Measurements from ENCODE around the gene MFN2. TPM values are rescaled to one million over a fixed set of nuclear protein-coding genes. Genes with fewer than 3 reads are reported as not detected.
A peak's percentile ranks its signal among the peaks of the same experiment; 100 is the strongest.

MFN2 gene
- total RNA-seq, 1 donor from 2014 or later: 37.6 TPM

GRCh38 chr1:11978301-11978700 lies 1.9 kb upstream of the MFN2 start:
- Histone ChIP-seq H3K27me3 (ENCODE audit: control insufficient read depth in 3 of 3, insufficient read depth in 3 of 3, low read length in 3 of 3) (no peaks in the 10 kb centered on the region), H3K4me3 (ENCODE audit: low read length in 3 of 3) (no peak overlapping the region), H3K36me3 (ENCODE audit: control insufficient read depth in 3 of 3, insufficient read depth in 3 of 3, low read length in 3 of 3) (peaks cover 31% of the 10 kb centered on the region in 3 donors), H3K9ac (ENCODE audit: low read depth in 1 of 3, low read length in 3 of 3) (no peak overlapping the region), H3K9me3 (ENCODE audit: control insufficient read depth in 3 of 3, low read length in 3 of 3) (no peaks in the 10 kb centered on the region), H3K27ac (ENCODE audit: low read depth, low read length) (no peak overlapping the region), H3K4me1 (ENCODE audit: control insufficient read depth in 3 of 3, insufficient read depth in 3 of 3, low read length in 3 of 3) (peaks cover 35 to 38% (median 36%) of the 10 kb centered on the region in 3 donors)

- H3K27me3 ChIP-seq (ENCODE audit: control insufficient read depth in 3 of 3, insufficient read depth in 3 of 3, low read length in 3 of 3): no peaks in the 10 kb centered on the region
- H3K36me3 ChIP-seq (ENCODE audit: control insufficient read depth in 3 of 3, insufficient read depth in 3 of 3, low read length in 3 of 3): peaks cover 34 to 35% (median 34%) of the 10 kb centered on the region in 3 donors
- H3K4me1 ChIP-seq (ENCODE audit: control insufficient read depth in 3 of 3, insufficient read depth in 3 of 3, low read length in 3 of 3): peaks cover 44 to 47% (median 45%) of the 10 kb centered on the region in 3 donors
- no peaks in the 10 kb centered on the region for H3K9me3 ChIP-seq (ENCODE audit: control insufficient read depth in 3 of 3, low read length in 3 of 3)
- peak overlapping the region; percentile 84 to 99 (median 98) for H3K9ac ChIP-seq (ENCODE audit: low read depth in 1 of 3, low read length in 3 of 3)
- peak overlapping the region; percentile 80 to 95 (median 95) for H3K4me3 ChIP-seq (ENCODE audit: low read length in 3 of 3)
- H3K27ac ChIP-seq (ENCODE audit: low read depth, low read length): peak overlapping the region; percentile 98
Observed at GRCh38 chr1:11979028-11979850, 1.0 kb upstream of the MFN2 start.

- H3K36me3 ChIP-seq (ENCODE audit: control insufficient read depth in 3 of 3, insufficient read depth in 3 of 3, low read length in 3 of 3): peaks cover 28 to 35% (median 34%) of the 10 kb centered on the region in 3 donors
- peaks cover 54 to 57% (median 57%) of the 10 kb centered on the region in 3 donors for H3K4me1 ChIP-seq (ENCODE audit: control insufficient read depth in 3 of 3, insufficient read depth in 3 of 3, low read length in 3 of 3)
- H3K4me3 ChIP-seq (ENCODE audit: low read length in 3 of 3): peak overlapping the region; percentile 80 to 95 (median 95)
Observed at GRCh38 chr1:11980676-11980972, 380 bp downstream of the MFN2 start.

DNA sequence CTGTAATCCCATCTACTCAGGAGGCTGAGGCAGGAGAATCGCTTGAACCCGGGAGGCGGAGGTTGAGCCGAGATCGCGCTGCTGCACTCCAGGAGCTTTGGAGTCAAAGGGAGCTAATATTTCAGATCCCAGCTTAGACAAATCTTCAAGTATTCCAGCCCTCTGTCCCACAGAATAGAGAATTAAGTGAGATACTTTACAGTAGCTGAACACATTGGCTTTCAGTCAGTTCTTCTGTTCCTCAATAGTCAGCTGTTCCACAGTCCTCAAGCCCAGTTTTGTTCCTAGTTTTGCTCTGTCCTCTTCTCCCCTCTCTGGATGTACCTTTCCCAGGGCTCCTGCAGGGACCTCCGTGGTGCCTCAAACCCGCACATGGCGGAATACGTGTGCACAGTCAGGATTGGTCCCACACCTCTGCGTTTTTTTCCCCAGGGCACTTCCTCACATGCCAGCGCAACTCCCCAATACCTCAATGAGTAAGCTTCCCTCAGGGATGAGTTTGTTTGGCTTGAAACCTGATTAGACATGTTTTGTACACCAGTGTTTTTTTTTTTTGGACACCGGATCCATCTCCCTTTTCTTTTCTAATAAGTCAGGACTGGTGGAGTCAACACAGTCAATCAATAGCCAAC lies 1.2 kb downstream of the MFN2 start:
- H3K36me3 ChIP-seq (ENCODE audit: control insufficient read depth in 3 of 3, insufficient read depth in 3 of 3, low read length in 3 of 3): peaks cover 31 to 42% (median 40%) of the 10 kb centered on the region in 3 donors
- peaks cover 58 to 65% (median 61%) of the 10 kb centered on the region in 3 donors for H3K4me1 ChIP-seq (ENCODE audit: control insufficient read depth in 3 of 3, insufficient read depth in 3 of 3, low read length in 3 of 3)
- no peaks in the 10 kb centered on the region for H3K27me3 ChIP-seq (ENCODE audit: control insufficient read depth in 3 of 3, insufficient read depth in 3 of 3, low read length in 3 of 3)
- peak overlapping the region; percentile 98 for H3K27ac ChIP-seq (ENCODE audit: low read depth, low read length)
- H3K9me3 ChIP-seq (ENCODE audit: control insufficient read depth in 3 of 3, low read length in 3 of 3): no peaks in the 10 kb centered on the region
- peak overlapping the region; percentile 44 to 99 (median 98) for H3K9ac ChIP-seq (ENCODE audit: low read depth in 1 of 3, low read length in 3 of 3)
- H3K4me3 ChIP-seq (ENCODE audit: low read length in 3 of 3): peak overlapping the region; percentile 80 to 95 (median 95)

More at GRCh38 chr1:11980676-11980972, 380 bp downstream of the MFN2 start:
- peak overlapping the region; percentile 98 for H3K27ac ChIP-seq (ENCODE audit: low read depth, low read length)
- no peaks in the 10 kb centered on the region for H3K27me3 ChIP-seq (ENCODE audit: control insufficient read depth in 3 of 3, insufficient read depth in 3 of 3, low read length in 3 of 3)
- H3K9ac ChIP-seq (ENCODE audit: low read depth in 1 of 3, low read length in 3 of 3): peak overlapping the region; percentile 98 to 99 (median 99)
- no peaks in the 10 kb centered on the region for H3K9me3 ChIP-seq (ENCODE audit: control insufficient read depth in 3 of 3, low read length in 3 of 3)

DNA sequence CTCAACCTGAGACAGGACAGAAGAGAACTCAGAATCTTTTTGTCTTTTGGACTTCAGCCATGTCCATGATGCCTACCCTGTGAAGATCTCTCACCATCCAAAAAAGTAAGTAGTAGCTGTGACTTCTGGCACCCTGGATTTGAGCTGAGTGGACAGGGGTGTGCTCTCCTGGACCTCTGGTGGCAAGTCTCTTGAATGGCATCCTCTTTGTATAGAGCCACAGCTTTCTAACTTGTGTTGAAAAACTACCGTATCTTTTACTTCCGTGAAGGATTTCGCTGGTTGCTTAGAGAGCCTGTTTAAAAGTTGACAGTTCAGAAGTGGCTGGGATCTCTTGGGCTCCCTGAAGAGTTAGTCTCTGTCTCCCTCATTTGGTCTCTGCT lies 1.8 kb downstream of the MFN2 start:
- Histone ChIP-seq H3K9me3 (ENCODE audit: control insufficient read depth in 3 of 3, low read length in 3 of 3) (no peaks in the 10 kb centered on the region), H3K36me3 (ENCODE audit: control insufficient read depth in 3 of 3, insufficient read depth in 3 of 3, low read length in 3 of 3) (peaks cover 31 to 42% (median 40%) of the 10 kb centered on the region in 3 donors), H3K27ac (ENCODE audit: low read depth, low read length) (peak overlapping the region; percentile 98), H3K9ac (ENCODE audit: low read depth in 1 of 3, low read length in 3 of 3) (peak overlapping the region in 1 of 3 donors; percentile 99), H3K27me3 (ENCODE audit: control insufficient read depth in 3 of 3, insufficient read depth in 3 of 3, low read length in 3 of 3) (no peaks in the 10 kb centered on the region), H3K4me1 (ENCODE audit: control insufficient read depth in 3 of 3, insufficient read depth in 3 of 3, low read length in 3 of 3) (peaks cover 58 to 68% (median 61%) of the 10 kb centered on the region in 3 donors), H3K4me3 (ENCODE audit: low read length in 3 of 3) (no peak overlapping the region)

DNA sequence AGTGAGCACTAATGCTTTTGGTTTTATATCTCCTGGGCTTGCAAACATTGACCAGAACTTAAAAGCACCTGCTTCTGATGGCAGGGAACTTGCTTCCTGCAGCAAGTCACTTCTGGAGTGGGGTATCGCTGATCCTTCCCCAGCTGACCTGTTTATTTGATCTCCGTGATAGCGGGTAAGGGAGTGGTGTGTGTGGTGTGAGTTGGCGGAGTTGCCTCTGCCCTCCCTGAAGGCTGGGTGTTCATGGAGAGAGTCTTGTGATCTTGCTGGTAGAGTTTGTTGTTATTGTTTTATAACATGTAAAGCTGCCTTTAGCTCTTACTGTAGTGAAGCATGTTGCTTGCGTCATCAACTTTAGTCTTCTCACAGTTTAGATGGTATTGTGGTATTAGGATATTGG lies 3.9 kb downstream of the MFN2 start:
- Histone ChIP-seq H3K4me1 (ENCODE audit: control insufficient read depth in 3 of 3, insufficient read depth in 3 of 3, low read length in 3 of 3) (peaks cover 53 to 62% (median 61%) of the 10 kb centered on the region in 3 donors), H3K4me3 (ENCODE audit: low read length in 3 of 3) (no peak overlapping the region), H3K9me3 (ENCODE audit: control insufficient read depth in 3 of 3, low read length in 3 of 3) (no peaks in the 10 kb centered on the region), H3K27ac (ENCODE audit: low read depth, low read length) (peak overlapping the region; percentile 34), H3K9ac (ENCODE audit: low read depth in 1 of 3, low read length in 3 of 3) (peak overlapping the region in 2 of 3 donors; percentile 40 to 61), H3K36me3 (ENCODE audit: control insufficient read depth in 3 of 3, insufficient read depth in 3 of 3, low read length in 3 of 3) (peaks cover 38 to 44% (median 43%) of the 10 kb centered on the region in 3 donors), H3K27me3 (ENCODE audit: control insufficient read depth in 3 of 3, insufficient read depth in 3 of 3, low read length in 3 of 3) (no peaks in the 10 kb centered on the region)

DNA sequence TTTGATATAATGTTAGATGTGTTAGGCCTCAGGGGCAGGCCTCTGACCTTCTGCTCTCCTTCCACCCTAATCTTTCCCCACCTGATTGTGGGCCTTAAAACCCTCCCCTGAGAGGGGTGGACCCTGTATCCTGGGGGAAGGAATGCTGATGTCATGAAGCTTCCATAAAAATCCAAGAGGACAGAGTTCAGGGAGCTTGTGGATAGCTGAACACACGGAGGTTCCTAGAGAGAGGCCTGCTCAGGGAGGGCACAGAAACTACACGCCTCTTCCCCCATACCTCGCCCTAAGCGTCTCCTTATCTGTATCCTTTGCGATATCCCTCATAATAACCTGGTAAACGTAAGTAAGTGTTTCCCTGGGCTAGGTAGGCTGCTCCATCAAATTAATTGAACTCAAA lies 4.3 kb downstream of the MFN2 start:
- Histone ChIP-seq H3K4me1 (ENCODE audit: control insufficient read depth in 3 of 3, insufficient read depth in 3 of 3, low read length in 3 of 3) (peaks cover 53 to 62% (median 61%) of the 10 kb centered on the region in 3 donors), H3K36me3 (ENCODE audit: control insufficient read depth in 3 of 3, insufficient read depth in 3 of 3, low read length in 3 of 3) (peaks cover 41 to 48% (median 46%) of the 10 kb centered on the region in 3 donors), H3K27ac (ENCODE audit: low read depth, low read length) (peak overlapping the region; percentile 34), H3K9ac (ENCODE audit: low read depth in 1 of 3, low read length in 3 of 3) (peak overlapping the region in 1 of 3 donors; percentile 61), H3K27me3 (ENCODE audit: control insufficient read depth in 3 of 3, insufficient read depth in 3 of 3, low read length in 3 of 3) (no peaks in the 10 kb centered on the region), H3K9me3 (ENCODE audit: control insufficient read depth in 3 of 3, low read length in 3 of 3) (no peaks in the 10 kb centered on the region), H3K4me3 (ENCODE audit: low read length in 3 of 3) (no peak overlapping the region)

DNA sequence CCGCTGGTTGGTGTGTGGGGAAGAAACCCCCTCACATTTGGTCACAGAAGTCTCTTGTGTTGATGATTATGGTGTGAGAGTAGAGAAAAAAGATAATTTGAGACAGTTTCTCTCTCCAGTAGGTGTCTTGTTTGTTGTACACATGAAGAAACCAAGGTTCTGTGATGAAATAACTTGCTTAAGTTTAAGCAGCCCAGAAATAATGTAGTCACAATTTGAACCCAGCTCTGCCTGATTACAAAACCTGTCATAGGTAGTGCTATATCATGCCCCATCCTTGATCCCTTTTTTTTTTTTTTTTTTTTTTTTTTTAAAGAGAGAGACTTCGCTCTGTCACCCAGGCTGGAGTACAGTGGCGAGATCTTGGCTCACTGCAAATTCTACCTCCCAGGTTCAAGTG lies 4.9 kb downstream of the MFN2 start:
- H3K36me3 ChIP-seq (ENCODE audit: control insufficient read depth in 3 of 3, insufficient read depth in 3 of 3, low read length in 3 of 3): peaks cover 41 to 52% (median 49%) of the 10 kb centered on the region in 3 donors
- H3K9me3 ChIP-seq (ENCODE audit: control insufficient read depth in 3 of 3, low read length in 3 of 3): no peaks in the 10 kb centered on the region
- no peaks in the 10 kb centered on the region for H3K27me3 ChIP-seq (ENCODE audit: control insufficient read depth in 3 of 3, insufficient read depth in 3 of 3, low read length in 3 of 3)
- H3K4me3 ChIP-seq (ENCODE audit: low read length in 3 of 3): no peak overlapping the region
- peaks cover 57 to 66% (median 65%) of the 10 kb centered on the region in 3 donors for H3K4me1 ChIP-seq (ENCODE audit: control insufficient read depth in 3 of 3, insufficient read depth in 3 of 3, low read length in 3 of 3)
- peak overlapping the region; percentile 34 for H3K27ac ChIP-seq (ENCODE audit: low read depth, low read length)
- no peak overlapping the region for H3K9ac ChIP-seq (ENCODE audit: low read depth in 1 of 3, low read length in 3 of 3)

DNA sequence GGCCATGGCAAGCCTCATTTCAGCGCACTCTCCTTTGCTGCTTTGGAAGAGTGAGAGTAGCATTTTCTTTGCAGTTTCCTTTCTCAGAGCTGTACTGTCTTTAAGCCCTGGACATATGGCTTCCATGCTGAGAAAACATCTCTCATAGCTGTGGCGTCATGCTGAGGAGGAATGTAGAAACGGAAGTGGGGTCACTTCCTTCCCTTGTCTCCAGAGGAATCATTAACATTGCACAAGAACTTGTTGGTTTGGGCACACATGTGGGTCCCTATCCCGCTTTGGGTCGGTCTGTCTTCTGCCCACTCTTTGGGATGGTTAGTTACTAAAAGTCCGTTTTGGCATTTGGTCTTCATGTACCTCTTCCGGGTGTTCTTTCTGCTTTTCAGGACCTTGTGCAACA lies 5.6 kb downstream of the MFN2 start:
- Histone ChIP-seq H3K9ac (ENCODE audit: low read depth in 1 of 3, low read length in 3 of 3) (peak overlapping the region in 2 of 3 donors; percentile 35 to 60), H3K9me3 (ENCODE audit: control insufficient read depth in 3 of 3, low read length in 3 of 3) (no peaks in the 10 kb centered on the region), H3K4me3 (ENCODE audit: low read length in 3 of 3) (no peak overlapping the region), H3K27ac (ENCODE audit: low read depth, low read length) (no peak overlapping the region), H3K27me3 (ENCODE audit: control insufficient read depth in 3 of 3, insufficient read depth in 3 of 3, low read length in 3 of 3) (no peaks in the 10 kb centered on the region), H3K4me1 (ENCODE audit: control insufficient read depth in 3 of 3, insufficient read depth in 3 of 3, low read length in 3 of 3) (peaks cover 61 to 69% (median 68%) of the 10 kb centered on the region in 3 donors), H3K36me3 (ENCODE audit: control insufficient read depth in 3 of 3, insufficient read depth in 3 of 3, low read length in 3 of 3) (peaks cover 41 to 59% (median 55%) of the 10 kb centered on the region in 3 donors)

- Histone ChIP-seq H3K4me1 (ENCODE audit: control insufficient read depth in 3 of 3, insufficient read depth in 3 of 3, low read length in 3 of 3) (peaks cover 33 to 48% (median 44%) of the 10 kb centered on the region in 3 donors), H3K36me3 (ENCODE audit: control insufficient read depth in 3 of 3, insufficient read depth in 3 of 3, low read length in 3 of 3) (peaks cover 34 to 57% (median 42%) of the 10 kb centered on the region in 3 donors), H3K9me3 (ENCODE audit: control insufficient read depth in 3 of 3, low read length in 3 of 3) (no peaks in the 10 kb centered on the region), H3K27me3 (ENCODE audit: control insufficient read depth in 3 of 3, insufficient read depth in 3 of 3, low read length in 3 of 3) (no peaks in the 10 kb centered on the region), H3K9ac (ENCODE audit: low read depth in 1 of 3, low read length in 3 of 3) (peak overlapping the region; percentile 33 to 85 (median 80)), H3K4me3 (ENCODE audit: low read length in 3 of 3) (peak overlapping the region in 1 of 3 donors; percentile 57), H3K27ac (ENCODE audit: low read depth, low read length) (peak overlapping the region; percentile 90)
Observed at GRCh38 chr1:11989669-11990068, 9.4 kb downstream of the MFN2 start.

Data from skeletal muscle tissue (tissue), 4 donors.